Caco-2 (cell line): ENCODE results near the gene SLC29A4. TPM values are rescaled to one million over a fixed set of nuclear protein-coding genes. Genes with fewer than 3 reads are reported as not detected.
"Not testable (repeated sequence)": the region's sequence is repeated elsewhere in the genome, so short reads cannot be mapped to it uniquely, and the experiment has no call there.

ENCODE experiments used
- BruUV-seq: library from RNA; stranded (reverse); fragments of 400-500 nt; replicated peaks from 2 replicates; lab custom pipeline; 2021; lab: Mats Ljungman, UMichigan
- CTCF ChIA-PET: fragments of 300-600 bp; sonication (Branson Sonifier 250); formaldehyde crosslinking; loops from one replicate; lab custom pipeline; 2022; ENCODE audit warnings: antibody characterized with exemption; lab: Charles Lee
- POLR2A ChIA-PET: fragments of 300-600 bp; sonication (Branson Sonifier 250); formaldehyde crosslinking; loops from one replicate; lab custom pipeline; 2022; ENCODE audit warnings: antibody characterized with exemption; lab: Charles Lee
- DNase-seq, 2 experiments: peaks; one replicate each; pipeline versions ENCODE4 v3.0.0 to v3.0.0-alpha.2; 2020 to 2022
- H3K27me3 ChIP-seq: replicated peaks from 2 replicates; pipeline ENCODE4 v1.6.0; 2011; ENCODE audit warnings: low read length; ENCODE audit not compliant: control insufficient read depth, insufficient read depth
- H3K36me3 ChIP-seq: 2 replicates; pipeline ENCODE4 v1.5.1; 2011; ENCODE audit warnings: low read length; ENCODE audit not compliant: control insufficient read depth, insufficient read depth
- H3K4me1 ChIP-seq: fragments of 250-450 bp; sonication (Bioruptor Pico); 2 replicates; pipeline ENCODE4 v1.5.1; 2020; ENCODE audit warnings: mild to moderate bottlenecking
- H3K4me3 ChIP-seq: 2 replicates; pipeline ENCODE4 v1.5.1; 2011; ENCODE audit warnings: low read depth, mild to moderate bottlenecking, control low read depth, low read length
- H3K9me3 ChIP-seq: fragments of 250-450 bp; sonication (Bioruptor Pico); 2 replicates; pipeline ENCODE4 v1.5.1; 2020; ENCODE audit warnings: mild to moderate bottlenecking, moderate library complexity
- H3K27ac Mint-ChIP-seq: one replicate; pipeline ENCODE4 v1.8.0; 2022; ENCODE audit warnings: mixed read lengths; ENCODE audit not compliant: unreplicated experiment
- H3K27me3 Mint-ChIP-seq: one replicate; pipeline ENCODE4 v1.8.0; 2022; ENCODE audit warnings: mixed read lengths; ENCODE audit not compliant: insufficient read depth, unreplicated experiment
- H3K36me3 Mint-ChIP-seq: one replicate; pipeline ENCODE4 v1.8.0; 2022; ENCODE audit warnings: mild to moderate bottlenecking, mixed read lengths; ENCODE audit not compliant: insufficient read depth, unreplicated experiment
- H3K4me1 Mint-ChIP-seq: one replicate; pipeline ENCODE4 v1.8.0; 2022; ENCODE audit warnings: low read depth, mixed read lengths; ENCODE audit not compliant: unreplicated experiment
- H3K4me3 Mint-ChIP-seq: one replicate; pipeline ENCODE4 v1.8.0; 2022; ENCODE audit warnings: mild to moderate bottlenecking, moderate library complexity, mixed read lengths; ENCODE audit not compliant: unreplicated experiment
- H3K9me3 Mint-ChIP-seq: one replicate; pipeline ENCODE4 v1.8.0; 2022; ENCODE audit warnings: mixed read lengths; ENCODE audit not compliant: unreplicated experiment
- CTCF ChIP-seq, 2 experiments: fragments of 200-600 bp in 1 of 2; IDR thresholded peaks; 1 replicate in 1 of 2; 2 replicates in 1 of 2; pipeline versions ENCODE4 v1.5.1 to v1.8.0; 2011 to 2022; ENCODE audit warnings: antibody characterized with exemption in 1 of 2, control low read depth in 1 of 2, inconsistent platforms in 1 of 2, low read depth in 1 of 2, low read length in 1 of 2, mild to moderate bottlenecking in 1 of 2, moderate library complexity in 1 of 2; ENCODE audit not compliant: insufficient read depth in 1 of 2, severe bottlenecking in 1 of 2, unreplicated experiment in 1 of 2
- intact Hi-C: fragments of 100-400 bp; cut with micrococcal nuclease; formaldehyde crosslinking; loops from one replicate; pipeline ENCODE4 v1.10.0; 2022; ENCODE audit not compliant: unreplicated experiment
- total RNA-seq: library from RNA; stranded (reverse); gene quantifications from 2 replicates; pipeline ENCODE4 v1.2.3, GENCODE V29; 2022

SLC29A4 gene
- total RNA-seq, 1 experiment from 2014 or later = 34.6 TPM

- DNase-seq = no peak
- Histone ChIP-seq H3K9me3 (no peaks in the 10 kb centered on the region), H3K4me3 (no peak overlapping the region), H3K4me1 (no peaks in the 10 kb centered on the region), H3K27me3 (no peaks in the 10 kb centered on the region), H3K36me3 (no peaks in the 10 kb centered on the region)
- Mint-ChIP-seq H3K9me3 (no peaks in the 10 kb centered on the region), H3K4me1 (no peaks in the 10 kb centered on the region), H3K27me3 (no peaks in the 10 kb centered on the region), H3K4me3 (no peak overlapping the region), H3K36me3 (no peaks in the 10 kb centered on the region), H3K27ac (no peak overlapping the region)
- intact Hi-C loops = no loop called here
- POLR2A ChIA-PET = no interaction called here
- CTCF ChIA-PET = no interaction called here
- no TSS peak for BruUV-seq
- TF ChIP-seq CTCF (IDR thresholded peaks at IDR 0.05; ENCODE audit: insufficient read depth in 1 of 2, low read depth in 1 of 2, low read length in 1 of 2, severe bottlenecking in 1 of 2, unreplicated experiment in 1 of 2) = no peak
Observed at GRCh38 chr7:5255832-5256231, 26.9 kb upstream of the SLC29A4 start.

- CTCF ChIA-PET, H3K27me3 Mint-ChIP-seq, DNase-seq, H3K9me3 Mint-ChIP-seq, intact Hi-C loops, POLR2A ChIA-PET, H3K27me3 ChIP-seq, H3K9me3 ChIP-seq, H3K4me3 ChIP-seq, H3K4me1 Mint-ChIP-seq, H3K36me3 ChIP-seq, H3K4me3 Mint-ChIP-seq, H3K36me3 Mint-ChIP-seq, H3K27ac Mint-ChIP-seq, H3K4me1 ChIP-seq, BruUV-seq: not testable (repeated sequence)
Observed at GRCh38 chr7:5260530-5261068, 22.1 kb upstream of the SLC29A4 start.

DNA sequence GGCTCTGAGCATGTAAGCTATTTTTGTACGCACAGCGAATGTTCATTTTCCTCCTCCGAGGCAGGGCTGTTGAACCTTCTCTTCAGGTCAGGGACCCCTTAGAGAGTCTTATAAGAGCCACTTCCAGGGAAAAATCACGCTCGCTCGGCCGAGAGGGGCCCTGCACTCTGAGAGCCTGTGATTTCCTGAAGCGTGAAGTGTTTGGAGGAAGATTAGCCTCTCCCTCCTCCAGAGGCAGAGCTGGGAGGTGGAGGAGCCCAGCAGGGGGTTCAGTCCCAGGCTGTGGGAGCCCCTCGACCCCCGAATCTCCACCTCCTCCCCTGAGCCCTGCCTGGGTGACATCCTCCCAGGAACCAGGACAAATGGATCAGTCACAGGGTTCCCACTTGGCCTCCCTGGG is 19.7 kb upstream of the SLC29A4 start:
- H3K27me3 Mint-ChIP-seq, H3K36me3 Mint-ChIP-seq, H3K4me3 Mint-ChIP-seq, H3K4me3 ChIP-seq, intact Hi-C loops, H3K36me3 ChIP-seq, H3K4me1 Mint-ChIP-seq, H3K9me3 Mint-ChIP-seq, H3K27me3 ChIP-seq, H3K9me3 ChIP-seq, CTCF ChIA-PET, BruUV-seq, H3K4me1 ChIP-seq, DNase-seq, H3K27ac Mint-ChIP-seq: not testable (repeated sequence)
- POLR2A ChIA-PET = interaction anchor here (0.6 kb wide), 1 partner anchor 16 kb away, joined by 6 read pairs; no protein-coding TSS in a partner anchor

GRCh38 chr7:5265320-5266190 is 17.2 kb upstream of the SLC29A4 start:
- Histone ChIP-seq H3K36me3 (no peaks in the 10 kb centered on the region), H3K9me3 (no peaks in the 10 kb centered on the region), H3K4me3 (no peak overlapping the region), H3K27me3 (no peaks in the 10 kb centered on the region), H3K4me1 (no peaks in the 10 kb centered on the region)
- DNase-seq = no peak
- Mint-ChIP-seq H3K27ac (no peak overlapping the region), H3K36me3 (no peaks in the 10 kb centered on the region), H3K27me3 (no peaks in the 10 kb centered on the region), H3K4me3 (no peak overlapping the region), H3K4me1 (no peaks in the 10 kb centered on the region), H3K9me3 (no peaks in the 10 kb centered on the region)
- ChIA-PET CTCF (no interaction called here), POLR2A (no interaction called here)
- BruUV-seq = no TSS peak
- intact Hi-C loops = no loop called here
- TF ChIP-seq CTCF (IDR thresholded peaks at IDR 0.05; ENCODE audit: insufficient read depth in 1 of 2, low read depth in 1 of 2, low read length in 1 of 2, severe bottlenecking in 1 of 2, unreplicated experiment in 1 of 2) = no peak
